Measurements from ENCODE around the gene USP11.

The USP11 gene

DNA sequence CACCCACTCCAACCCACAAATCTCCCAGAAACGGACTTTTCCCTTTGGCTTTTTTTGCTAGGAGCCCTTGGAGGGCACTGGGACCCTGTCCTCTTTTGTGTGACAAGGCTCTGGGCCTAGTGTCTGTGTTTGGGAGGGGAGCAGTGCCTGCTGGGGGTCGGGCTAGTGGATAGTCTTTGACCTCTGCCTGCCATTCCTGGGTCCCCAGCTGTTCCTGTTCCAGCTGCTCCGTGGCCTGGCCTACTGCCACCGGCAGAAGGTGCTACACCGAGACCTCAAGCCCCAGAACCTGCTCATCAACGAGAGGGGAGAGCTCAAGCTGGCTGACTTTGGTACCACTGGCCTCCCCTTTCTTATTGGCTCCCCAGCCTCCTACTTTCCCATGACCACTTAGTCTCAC is 6.7 kb upstream of the USP11 start:
- no peak for DNase-seq

DNA sequence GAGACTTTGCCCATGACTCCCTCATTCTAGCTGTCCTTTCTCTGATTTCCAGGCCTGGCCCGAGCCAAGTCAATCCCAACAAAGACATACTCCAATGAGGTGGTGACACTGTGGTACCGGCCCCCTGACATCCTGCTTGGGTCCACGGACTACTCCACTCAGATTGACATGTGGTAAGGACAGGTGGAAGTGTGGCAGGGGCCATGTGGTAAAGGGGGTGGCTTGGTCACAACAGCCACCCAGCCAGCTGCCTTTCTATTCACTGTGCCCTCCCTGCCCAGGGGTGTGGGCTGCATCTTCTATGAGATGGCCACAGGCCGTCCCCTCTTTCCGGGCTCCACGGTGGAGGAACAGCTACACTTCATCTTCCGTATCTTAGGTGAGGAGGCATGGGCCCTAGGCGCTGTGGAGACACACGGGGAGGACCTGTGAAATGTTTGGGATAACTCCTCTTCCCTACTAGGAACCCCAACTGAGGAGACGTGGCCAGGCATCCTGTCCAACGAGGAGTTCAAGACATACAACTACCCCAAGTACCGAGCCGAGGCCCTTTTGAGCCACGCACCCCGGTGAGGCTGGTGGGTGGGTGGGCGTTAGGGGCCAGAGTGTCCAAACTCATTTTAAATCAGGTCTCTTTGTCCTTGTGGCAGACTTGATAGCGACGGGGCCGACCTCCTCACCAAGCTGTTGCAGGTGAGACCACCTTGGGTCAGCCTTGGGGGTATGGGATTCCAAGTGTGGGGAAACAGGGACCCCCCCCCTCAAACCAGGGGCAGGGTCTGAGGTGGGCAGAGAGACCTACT is 6.1 kb upstream of the USP11 start:
- no peak for DNase-seq

DNA sequence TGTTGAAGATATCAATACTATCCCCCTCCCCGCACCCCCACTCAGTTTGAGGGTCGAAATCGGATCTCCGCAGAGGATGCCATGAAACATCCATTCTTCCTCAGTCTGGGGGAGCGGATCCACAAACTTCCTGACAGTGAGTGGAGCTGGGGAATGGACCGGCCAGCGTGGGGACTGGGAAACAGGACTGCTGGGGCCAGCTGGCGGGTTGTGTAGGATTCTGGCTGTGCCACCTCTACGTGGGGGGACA is 5.5 kb upstream of the USP11 start:
- DNase-seq, result no peak

DNA sequence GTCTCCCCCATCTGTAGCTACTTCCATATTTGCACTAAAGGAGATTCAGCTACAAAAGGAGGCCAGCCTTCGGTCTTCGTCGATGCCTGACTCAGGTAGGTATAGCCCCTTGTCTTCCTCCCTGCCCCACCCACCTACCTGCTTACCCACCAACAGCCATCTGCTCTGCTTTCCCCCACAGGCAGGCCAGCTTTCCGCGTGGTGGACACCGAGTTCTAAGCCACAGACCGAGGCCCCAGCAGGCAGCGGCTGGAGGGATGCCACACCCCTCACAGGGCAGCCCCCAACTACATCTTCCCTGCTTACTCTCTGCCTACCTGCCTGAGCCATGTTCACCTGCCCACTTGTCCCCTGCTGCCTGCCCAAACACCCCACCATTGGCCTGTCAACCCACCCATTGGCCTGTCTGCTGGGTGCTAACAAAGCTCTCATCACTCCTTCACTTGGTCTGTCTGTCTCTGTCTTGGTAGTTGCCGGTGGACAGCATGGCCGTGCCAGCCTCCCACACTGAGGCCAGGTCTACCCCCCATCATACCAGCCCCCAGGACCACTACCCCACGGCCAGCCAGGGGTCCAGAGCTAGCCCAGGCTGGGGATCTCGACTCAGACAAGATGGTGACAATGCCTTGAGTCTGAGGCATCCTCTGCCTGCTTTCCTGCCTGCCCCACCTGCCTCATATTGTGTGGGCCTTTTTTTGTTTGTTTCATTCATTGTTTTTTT is 4.1 kb upstream of the USP11 start:
- no peak for DNase-seq

DNA sequence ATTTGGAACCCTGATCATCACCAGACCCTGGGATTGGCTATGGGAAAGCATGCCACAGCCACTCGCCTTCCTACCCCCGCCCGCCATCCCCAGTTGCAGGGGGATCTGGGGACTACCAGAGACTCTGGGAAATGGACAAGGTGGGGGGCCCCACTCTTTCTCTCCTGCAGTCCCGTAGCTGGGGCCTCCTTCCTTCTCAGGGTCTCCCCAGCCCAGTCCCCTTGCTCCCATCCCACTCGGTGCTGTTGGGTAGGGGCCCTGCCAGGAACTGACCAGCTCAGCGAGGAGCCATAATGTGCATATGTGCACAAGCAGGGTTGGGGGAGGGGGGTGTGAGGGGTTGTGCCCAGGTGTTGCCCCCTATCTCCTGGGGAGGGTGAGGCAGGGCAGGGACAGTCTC is 3.4 kb upstream of the USP11 start:
- no peak for DNase-seq

DNA sequence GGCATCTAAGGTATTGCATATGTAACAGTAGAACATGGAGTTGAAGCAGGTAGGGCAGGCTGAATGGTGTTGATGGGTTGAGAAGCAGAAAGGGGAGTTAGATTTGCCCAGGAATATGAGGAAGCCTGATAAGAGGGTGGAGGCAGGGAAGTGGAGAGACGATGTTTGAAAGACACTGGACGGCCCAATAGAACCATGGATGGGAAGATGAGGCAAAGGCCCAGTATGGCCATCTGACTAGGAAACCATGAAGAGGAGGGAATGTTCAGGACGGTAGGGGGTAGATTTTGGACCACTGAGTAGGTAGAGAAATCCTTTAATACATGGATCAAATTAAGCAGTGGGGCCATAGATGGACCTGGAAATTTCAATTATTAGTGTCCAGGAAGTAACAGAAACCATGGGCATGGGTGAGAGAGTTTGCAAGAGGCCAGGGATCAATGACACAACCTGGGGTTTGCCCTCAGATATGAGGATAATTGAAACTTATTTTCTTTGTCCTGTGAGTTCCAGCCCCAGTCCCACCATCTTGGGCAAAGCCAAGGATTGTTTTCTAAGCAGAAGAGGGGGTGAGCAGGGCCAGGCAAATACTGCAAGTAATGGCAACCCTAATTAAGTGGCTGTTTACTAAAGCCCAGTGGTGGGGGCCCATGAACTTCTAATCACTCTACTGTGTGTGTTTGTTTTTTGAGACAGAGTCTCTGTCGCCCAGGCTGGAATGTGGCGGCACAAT is 2.5 kb upstream of the USP11 start:
- no peak for DNase-seq

DNA sequence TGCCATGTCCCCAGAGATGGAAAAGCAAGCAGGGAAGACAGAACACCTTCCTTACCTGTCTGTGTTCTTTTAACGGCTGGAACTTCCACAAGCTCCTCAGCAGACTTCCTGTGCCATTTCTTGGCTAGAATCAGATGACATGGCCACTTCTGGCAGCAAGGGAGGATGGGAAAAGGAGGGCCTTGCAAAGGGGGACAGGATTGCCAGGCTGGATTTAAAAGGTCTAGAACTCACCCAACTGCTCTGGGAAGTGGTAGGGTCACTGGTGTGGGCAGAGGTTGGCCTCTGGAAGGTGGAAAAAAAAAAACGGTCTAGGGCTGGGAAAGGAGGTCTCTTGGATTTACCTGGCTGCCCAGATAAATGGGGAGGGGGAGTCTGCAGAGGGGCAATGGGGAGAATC is 1.6 kb upstream of the USP11 start:
- no peak for DNase-seq

DNA sequence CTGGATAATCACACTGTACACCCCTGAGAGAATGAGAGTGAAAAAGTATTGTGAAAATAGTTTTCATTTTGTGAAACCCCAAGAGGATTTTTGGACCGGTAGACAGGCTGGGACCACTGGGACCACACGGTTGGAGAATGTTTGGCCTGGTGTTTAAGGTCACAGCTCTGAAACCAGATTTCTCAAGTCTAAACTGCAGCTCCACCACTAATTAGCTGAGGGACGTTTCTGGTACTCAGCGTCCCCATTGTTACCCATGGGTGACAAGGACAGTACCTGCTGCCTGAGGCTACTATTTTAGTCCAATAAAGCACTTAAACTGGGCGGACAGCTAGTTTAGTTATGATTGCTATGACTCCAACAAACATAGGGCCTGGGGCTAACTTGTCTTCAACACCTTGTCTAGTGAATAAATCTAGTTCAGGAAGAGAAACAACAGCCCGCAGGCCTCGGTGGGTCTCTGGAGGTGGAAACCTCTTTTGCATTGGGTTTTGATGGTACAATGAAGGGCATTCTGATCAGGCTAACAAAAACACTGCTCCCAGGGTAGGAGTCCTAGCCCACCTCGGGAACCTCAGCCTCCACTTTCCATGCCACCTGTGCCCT is 509 bp upstream of the USP11 start:
- no peak for DNase-seq

DNA sequence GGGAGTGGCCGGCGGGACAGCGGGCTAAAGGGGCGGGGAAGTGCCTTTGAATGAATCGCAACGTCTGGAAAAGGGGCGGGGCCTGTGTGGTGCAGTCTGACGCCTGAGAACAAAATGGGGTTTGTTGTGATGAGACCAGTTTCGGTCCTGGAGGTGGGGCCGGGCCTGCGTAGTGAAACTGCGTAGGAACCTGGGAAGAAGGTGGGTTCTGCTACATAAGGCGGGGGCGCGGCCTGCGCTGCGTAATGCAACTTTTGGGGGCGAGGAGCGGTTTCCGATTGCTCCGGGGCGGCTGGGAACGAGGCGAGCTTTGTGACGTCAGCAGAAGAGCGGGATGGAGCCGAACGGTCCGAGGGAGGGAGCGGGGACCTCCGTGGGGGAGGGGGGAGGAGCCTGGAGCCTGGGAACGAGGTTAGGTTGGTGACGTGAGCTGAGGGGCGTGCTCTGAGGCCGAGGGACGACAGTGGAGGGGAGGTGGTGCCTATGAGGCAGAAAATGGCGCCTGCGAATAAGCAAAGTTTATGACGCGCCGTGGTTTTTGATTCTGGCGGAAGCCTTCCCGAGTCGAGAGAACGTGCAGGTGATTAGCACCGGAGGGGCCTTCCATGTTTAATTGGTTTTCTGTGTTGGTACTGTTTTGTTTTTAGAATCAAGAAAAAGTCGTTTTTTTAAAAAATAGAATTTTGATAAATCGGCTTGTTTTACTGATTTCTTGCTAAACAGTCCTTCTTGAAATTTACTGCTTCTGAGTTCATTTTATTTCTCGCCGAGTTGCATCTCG is 714 bp downstream of the USP11 start:
- DNase-seq, result peak; percentile 89 to 96

DNA sequence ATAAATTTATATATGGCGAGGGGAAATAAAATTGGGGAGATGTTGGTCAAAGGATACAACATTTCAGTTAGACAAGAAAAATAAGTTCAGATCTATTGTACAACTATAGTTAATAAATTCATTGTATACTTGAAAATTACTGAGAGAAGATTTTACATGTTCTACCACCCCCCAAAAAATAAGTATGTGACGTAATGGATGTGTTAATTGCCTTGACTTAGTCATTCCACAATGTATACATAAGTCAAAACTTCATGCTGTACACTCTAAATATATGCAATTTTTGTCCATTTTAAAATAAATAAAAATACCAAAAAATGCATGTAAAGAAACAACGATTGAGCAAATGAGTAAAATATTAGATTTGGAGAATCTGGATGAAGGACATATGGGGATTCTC is 1.8 kb downstream of the USP11 start:
- DNase-seq, result no peak

DNA sequence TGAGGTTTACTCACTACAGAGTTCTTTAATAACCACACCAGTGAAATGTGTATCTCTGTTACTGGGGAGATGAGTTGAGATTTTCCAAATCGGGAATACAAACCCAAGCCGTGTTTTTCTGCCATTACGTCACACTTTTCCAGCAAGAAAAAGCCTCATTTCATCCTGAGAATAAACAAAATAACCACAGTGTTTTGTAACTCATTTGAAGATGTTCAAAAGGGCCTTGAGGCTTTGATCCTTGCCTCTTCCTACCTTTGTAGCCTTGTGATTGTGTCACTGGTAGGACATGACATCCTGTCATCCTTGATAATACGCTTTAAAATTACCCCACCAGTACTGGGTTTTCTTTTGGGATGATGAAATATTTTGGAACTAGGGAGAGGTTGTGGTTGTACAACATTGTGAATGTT is 2.9 kb downstream of the USP11 start:
- DNase-seq, result no peak

DNA sequence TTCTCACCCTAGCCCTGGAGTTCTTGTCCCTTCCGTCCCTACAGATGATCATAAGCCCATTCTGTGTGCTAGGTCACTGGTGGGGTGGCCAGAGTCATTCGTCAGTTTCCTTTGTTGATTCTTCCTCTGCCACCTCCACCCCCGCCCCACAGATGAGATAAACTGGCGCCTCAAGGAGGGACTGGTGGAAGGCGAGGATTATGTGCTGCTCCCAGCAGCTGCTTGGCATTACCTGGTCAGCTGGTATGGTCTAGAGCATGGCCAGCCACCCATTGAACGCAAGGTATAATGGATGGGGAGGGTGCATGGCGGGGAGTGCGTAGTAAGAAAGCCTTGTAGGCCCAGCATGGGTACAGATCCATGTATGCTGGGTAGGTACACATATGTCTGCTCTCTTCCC is 6.4 kb downstream of the USP11 start:
- DNase-seq, result no peak

DNA sequence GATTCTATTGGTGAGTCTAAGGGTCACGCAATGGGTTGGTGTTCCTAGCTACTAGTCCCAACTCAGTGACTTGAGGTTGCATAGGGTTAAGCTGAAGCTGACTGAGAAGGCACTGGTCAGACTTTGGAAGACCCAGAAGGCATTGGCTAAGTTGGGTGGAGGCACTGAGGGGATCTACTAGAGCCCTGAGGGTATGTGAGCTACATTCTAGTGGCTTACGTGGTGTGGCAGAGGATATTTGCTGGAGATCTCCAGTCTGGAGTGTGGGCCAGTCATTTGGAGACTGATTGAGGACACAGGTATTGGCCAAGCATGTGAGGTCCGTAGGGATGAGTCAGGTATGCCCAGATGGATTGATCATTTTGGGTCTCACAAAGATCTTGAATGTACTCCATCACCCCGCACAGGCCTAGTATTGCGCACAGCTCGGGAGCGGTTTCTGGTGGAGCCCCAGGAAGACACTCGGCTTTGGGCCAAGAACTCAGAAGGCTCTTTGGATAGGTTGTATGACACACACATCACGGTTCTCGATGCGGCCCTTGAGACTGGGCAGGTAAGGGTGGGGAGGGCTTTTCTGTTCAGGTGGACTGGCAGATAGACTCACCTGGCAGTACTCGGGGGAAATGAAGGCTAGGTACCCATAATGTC is 7.2 kb downstream of the USP11 start:
- DNase-seq, result no peak

DNA sequence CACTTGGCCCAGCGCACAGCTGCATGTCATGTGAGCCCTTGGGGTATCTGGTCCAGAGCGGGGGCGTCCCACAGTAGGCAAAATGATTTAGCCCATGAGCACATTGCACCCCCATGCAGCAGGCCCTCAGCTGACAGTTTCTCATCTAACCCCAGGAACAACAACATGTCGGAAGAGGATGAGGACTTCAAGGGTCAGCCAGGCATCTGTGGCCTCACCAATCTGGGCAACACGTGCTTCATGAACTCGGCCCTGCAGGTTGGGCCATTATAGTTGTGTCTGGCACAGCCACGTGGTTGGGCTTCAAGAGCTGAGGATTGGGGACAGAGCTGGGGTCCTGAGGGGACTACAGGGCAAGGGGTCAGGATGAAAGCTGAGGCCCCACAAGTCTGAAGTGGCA is 7.8 kb downstream of the USP11 start:
- DNase-seq, result no peak

DNA sequence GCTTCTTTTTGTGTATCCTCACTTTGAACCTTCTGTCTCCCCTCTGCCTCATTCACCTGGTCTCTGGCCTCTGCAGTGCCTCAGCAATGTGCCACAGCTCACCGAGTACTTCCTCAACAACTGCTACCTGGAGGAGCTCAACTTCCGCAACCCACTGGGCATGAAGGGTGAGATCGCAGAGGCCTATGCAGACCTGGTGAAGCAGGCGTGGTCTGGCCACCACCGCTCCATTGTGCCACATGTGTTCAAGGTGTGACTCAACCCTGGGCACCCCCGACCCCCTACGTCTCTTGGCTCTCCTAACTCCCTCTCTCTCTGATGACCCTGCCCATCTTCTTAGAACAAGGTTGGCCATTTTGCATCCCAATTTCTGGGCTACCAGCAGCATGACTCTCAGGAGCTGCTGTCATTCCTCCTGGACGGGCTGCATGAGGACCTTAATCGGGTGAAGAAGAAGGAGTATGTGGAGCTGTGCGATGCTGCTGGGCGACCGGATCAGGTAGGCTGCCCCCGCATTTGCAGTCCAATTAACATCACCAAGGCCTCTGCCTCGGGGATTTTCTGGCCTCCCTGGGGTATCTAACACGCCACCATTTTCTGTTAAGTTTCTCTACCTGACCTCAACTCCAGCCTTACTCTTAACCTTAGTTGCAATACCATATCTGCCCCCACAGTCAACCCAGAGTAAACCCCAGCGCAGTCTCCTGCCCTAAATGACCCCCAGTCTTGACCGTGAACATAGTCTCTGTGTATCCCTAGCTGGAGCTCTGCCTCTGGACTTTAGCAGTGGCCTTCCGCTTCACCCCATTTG is 8.6 kb downstream of the USP11 start:
- DNase-seq, result no peak

DNA sequence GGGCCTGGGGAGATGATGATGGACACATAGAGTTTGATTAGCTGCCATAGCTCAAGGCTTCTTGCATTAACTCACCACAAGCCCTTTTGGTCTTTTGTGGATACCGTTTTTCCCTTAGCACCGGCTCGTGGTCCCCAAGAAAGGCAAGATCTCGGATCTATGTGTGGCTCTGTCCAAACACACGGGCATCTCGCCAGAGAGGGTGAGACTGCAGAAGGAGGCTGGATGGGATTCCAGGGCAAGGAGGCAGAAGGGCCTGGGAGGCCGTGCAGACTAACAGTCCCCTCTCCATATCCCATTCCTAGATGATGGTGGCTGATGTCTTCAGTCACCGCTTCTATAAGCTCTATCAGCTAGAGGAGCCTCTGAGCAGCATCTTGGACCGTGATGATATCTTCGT is 9.5 kb downstream of the USP11 start:
- no peak for DNase-seq

DNA sequence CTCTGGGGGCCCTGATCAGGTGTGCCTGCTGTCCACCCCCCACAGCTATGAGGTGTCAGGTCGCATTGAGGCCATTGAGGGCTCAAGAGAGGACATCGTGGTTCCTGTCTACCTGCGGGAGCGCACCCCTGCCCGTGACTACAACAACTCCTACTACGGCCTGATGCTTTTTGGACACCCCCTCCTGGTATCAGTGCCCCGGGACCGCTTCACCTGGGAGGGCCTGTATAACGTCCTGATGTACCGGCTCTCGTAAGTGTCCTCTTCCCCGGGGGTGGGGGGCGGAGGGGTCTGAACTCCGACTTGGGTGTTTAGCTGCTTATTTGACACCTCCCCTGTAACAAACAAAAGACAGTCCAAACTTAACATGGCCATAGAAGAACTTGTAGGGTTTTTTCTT is 10.5 kb downstream of the USP11 start:
- DNase-seq, result no peak

DNA sequence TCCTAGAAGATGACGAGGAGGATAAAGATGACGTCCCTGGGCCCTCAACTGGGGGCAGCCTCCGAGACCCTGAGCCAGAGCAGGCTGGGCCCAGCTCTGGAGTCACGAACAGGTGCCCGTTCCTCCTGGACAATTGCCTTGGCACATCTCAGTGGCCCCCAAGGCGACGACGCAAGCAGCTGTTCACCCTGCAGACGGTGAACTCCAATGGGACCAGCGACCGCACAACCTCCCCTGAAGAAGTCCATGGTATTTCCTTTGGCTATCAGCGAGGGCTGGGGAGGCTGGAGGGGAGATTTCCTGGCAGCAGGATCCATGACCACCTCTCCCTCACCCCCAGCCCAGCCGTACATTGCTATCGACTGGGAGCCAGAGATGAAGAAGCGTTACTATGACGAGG is 11.9 kb downstream of the USP11 start:
- no peak for DNase-seq

DNA sequence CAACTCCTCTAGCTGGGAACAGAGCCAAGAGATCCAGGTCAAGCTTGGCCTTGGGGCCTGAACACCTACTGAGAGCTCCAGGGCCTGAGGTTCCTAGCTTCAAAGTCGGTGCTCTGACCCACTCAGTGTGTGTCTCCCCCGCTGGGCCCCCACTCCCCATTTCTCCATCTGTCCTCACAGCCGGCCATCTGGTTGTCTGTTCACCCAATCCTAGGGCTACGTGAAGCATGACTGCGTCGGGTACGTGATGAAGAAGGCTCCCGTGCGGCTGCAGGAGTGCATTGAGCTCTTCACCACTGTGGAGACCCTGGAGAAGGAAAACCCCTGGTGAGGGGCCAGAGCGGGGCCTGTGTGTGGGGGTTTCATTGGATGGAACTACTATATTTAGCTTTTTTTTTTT is 12.3 kb downstream of the USP11 start:
- DNase-seq, result no peak

DNA sequence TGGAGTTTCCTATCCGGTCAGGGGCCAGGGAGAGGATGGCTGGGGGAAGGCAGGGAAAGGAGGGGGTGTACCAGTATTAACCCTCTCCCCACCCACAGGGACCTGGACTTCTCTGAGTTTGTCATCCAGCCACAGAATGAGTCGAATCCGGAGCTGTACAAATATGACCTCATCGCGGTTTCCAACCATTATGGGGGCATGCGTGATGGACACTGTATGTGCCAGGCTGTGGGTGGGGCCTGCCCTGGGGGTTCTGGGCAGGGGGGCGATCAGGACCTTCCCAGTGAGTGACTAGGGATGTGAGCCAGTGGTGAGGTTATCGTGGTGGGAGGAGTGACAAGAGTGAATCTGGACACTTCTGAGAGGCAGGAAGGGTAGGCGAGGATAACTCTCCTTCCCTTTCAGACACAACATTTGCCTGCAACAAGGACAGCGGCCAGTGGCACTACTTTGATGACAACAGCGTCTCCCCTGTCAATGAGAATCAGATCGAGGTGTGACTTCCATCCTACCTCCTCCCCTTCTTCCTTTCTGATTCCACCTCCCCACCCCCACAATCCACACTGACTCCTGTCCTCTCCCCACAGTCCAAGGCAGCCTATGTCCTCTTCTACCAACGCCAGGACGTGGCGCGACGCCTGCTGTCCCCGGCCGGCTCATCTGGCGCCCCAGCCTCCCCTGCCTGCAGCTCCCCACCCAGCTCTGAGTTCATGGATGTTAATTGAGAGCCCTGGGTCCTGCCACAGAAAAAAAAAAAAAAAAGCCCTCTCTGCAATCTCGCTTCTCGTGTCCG is 14.6 kb downstream of the USP11 start:
- no peak for DNase-seq

DNA sequence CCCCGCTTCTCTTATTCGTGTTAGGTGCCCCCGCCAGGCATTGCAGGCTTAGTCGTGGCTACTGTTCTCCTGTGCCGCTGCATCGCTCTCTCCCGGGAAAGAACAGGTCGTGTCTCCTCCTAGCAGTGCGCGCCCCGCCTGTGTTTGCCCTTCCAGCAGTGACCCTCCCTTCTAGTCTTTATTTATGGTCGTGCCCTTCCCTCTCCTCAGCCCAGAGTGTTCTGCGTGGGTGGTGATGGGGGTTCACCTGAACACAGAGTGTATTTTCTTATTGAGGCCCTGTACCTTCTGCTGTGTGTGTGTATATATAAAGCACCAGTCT is 15.2 kb downstream of the USP11 start:
- no peak for DNase-seq

All from hippocampal formation (tissue), 2 donors.